ENCODE measurements around the gene ACAP3.

- TF ChIP-seq, protein P1, sequence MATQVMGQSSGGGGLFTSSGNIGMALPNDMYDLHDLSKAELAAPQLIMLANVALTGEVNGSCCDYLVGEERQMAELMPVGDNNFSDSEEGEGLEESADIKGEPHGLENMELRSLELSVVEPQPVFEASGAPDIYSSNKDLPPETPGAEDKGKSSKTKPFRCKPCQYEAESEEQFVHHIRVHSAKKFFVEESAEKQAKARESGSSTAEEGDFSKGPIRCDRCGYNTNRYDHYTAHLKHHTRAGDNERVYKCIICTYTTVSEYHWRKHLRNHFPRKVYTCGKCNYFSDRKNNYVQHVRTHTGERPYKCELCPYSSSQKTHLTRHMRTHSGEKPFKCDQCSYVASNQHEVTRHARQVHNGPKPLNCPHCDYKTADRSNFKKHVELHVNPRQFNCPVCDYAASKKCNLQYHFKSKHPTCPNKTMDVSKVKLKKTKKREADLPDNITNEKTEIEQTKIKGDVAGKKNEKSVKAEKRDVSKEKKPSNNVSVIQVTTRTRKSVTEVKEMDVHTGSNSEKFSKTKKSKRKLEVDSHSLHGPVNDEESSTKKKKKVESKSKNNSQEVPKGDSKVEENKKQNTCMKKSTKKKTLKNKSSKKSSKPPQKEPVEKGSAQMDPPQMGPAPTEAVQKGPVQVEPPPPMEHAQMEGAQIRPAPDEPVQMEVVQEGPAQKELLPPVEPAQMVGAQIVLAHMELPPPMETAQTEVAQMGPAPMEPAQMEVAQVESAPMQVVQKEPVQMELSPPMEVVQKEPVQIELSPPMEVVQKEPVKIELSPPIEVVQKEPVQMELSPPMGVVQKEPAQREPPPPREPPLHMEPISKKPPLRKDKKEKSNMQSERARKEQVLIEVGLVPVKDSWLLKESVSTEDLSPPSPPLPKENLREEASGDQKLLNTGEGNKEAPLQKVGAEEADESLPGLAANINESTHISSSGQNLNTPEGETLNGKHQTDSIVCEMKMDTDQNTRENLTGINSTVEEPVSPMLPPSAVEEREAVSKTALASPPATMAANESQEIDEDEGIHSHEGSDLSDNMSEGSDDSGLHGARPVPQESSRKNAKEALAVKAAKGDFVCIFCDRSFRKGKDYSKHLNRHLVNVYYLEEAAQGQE (IDR thresholded peaks at IDR 0.05; ENCODE audit: unreplicated experiment): no peak
- TF ChIP-seq POLR2AphosphoS5 (IDR thresholded peaks at IDR 0.05; ENCODE audit: low read depth): no peak
- TF ChIP-seq EZH2 (IDR thresholded peaks at IDR 0.05; ENCODE audit: low read depth, unreplicated experiment): no peak
Observed at GRCh38 chr1:1245817-1246576, 61.7 kb downstream of the ACAP3 start.

All from GM23338 (cell line).